Astrocyte of the cerebellum (primary cell): ENCODE measurements around the gene MACO1.

Experiments used
- DNase-seq: peaks from one replicate; pipeline ENCODE4 v3.0.0-alpha.2; 2011; ENCODE audit warnings: low read depth
- H3K4me3 ChIP-seq: 2 replicates; pipeline ENCODE4 v1.5.1; 2011; ENCODE audit warnings: mild to moderate bottlenecking, low read depth, low read length, moderate library complexity
- CTCF ChIP-seq: IDR thresholded peaks from 2 replicates; pipeline ENCODE4 v1.5.1; 2012; ENCODE audit warnings: low read length, low read depth, moderate library complexity, mild to moderate bottlenecking; ENCODE audit errors: missing control alignments
- in situ Hi-C: cut with HindIII; loops from 2 replicates; pipeline ENCODE4 v1.10.0; 2017; ENCODE audit warnings: low sequenced_read_pairs

The MACO1 gene

GRCh38 chr1:25544819-25545218, 114.1 kb downstream of the MACO1 start:
- no peak for DNase-seq
- in situ Hi-C loops: loop anchor here (5.0 kb wide), 1 partner anchor 67 kb away; no protein-coding TSS in a partner anchor

GRCh38 chr1:25545767-25546166, 115.1 kb downstream of the MACO1 start:
- no peak overlapping the region for H3K4me3 ChIP-seq
- no peak for TF ChIP-seq CTCF
- in situ Hi-C loops: loop anchor here (5.0 kb wide), 1 partner anchor 67 kb away; no protein-coding TSS in a partner anchor
- DNase-seq: no peak

More at GRCh38 chr1:25544819-25545218, 114.1 kb downstream of the MACO1 start:
- peak overlapping the region; percentile 73 for H3K4me3 ChIP-seq
- no peak for TF ChIP-seq CTCF

- H3K4me3 ChIP-seq: no peak overlapping the region
- in situ Hi-C loops: loop anchor here (5.0 kb wide), 1 partner anchor 66 kb away; no protein-coding TSS in a partner anchor
- DNase-seq: no peak
- TF ChIP-seq CTCF: no peak
Observed at GRCh38 chr1:25546193-25546592, 115.5 kb downstream of the MACO1 start.

- no peak overlapping the region for H3K4me3 ChIP-seq
- TF ChIP-seq CTCF: no peak
- DNase-seq: no peak
- in situ Hi-C loops: loop anchor here (5.0 kb wide), 1 partner anchor 64 kb away; no protein-coding TSS in a partner anchor
Observed at GRCh38 chr1:25548601-25549000, 117.9 kb downstream of the MACO1 start.

- H3K4me3 ChIP-seq: no peak overlapping the region
- in situ Hi-C loops: loop anchor here (5.0 kb wide), 1 partner anchor 63 kb away; no protein-coding TSS in a partner anchor
- TF ChIP-seq CTCF: no peak
- DNase-seq: no peak
Observed at GRCh38 chr1:25549273-25550154, 118.8 kb downstream of the MACO1 start.
